ENCODE data around the gene WIPI1.

The WIPI1 gene

DNA sequence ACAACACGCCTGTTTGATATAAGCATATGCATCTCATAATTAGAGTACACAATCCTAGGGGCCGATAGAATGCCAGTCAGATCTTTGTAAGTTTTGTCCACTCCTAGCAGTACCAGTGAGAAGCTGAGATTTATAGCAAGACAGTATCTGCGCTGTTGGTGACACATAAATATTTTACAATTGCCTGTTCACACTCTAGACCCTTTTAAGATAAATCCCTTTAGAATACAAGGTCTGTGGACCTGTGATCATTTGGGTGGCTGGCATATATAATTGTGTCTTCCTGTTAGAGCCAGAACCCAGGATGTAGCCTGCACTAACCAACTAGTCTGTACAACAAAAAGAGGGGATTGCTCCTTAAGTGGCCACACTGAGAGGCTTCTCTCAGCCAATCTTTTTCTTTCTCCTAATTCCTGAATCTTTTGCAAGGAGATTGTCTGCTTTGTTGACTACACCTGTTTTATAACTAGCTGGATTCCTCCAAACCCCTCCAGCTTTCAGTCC, 74.7 kb downstream of the WIPI1 start:
- Histone ChIP-seq H3K79me2 (ENCODE audit: low read length) (no peaks in the 10 kb centered on the region), H3K4me3 (ENCODE audit: low read length) (no peak overlapping the region), H3K36me3 (replicated peaks; ENCODE audit: low read depth, low read length) (no peaks in the 10 kb centered on the region), H3K9me3 (ENCODE audit: insufficient read depth, low read length) (no peaks in the 10 kb centered on the region), H4K20me1 (ENCODE audit: insufficient read depth, low read length) (no peaks in the 10 kb centered on the region), H3K9ac (ENCODE audit: low read length) (no peak overlapping the region), H3K27ac (ENCODE audit: low read length) (no peak overlapping the region), H2AFZ (ENCODE audit: low read depth, low read length) (no peak overlapping the region), H3K27me3 (ENCODE audit: low read depth, low read length) (peaks cover 3% of the 10 kb centered on the region; the same call in 1 of the 2 replicates), H3K4me2 (ENCODE audit: low read length) (no peak overlapping the region), H3K4me1 (ENCODE audit: low read length) (no peaks in the 10 kb centered on the region)
- TF ChIP-seq EZH2phosphoT487 (IDR thresholded peaks at IDR 0.05; ENCODE audit: low read depth), result no peak
- no peak for TF ChIP-seq CTCF (IDR thresholded peaks at IDR 0.05; ENCODE audit: low read depth, low read length)

GRCh38 chr17:68381076-68381900, 76.0 kb downstream of the WIPI1 start:
- TF ChIP-seq EZH2phosphoT487 (IDR thresholded peaks at IDR 0.05; ENCODE audit: low read depth) (no peak), CTCF (IDR thresholded peaks at IDR 0.05; ENCODE audit: low read depth, low read length) (no peak)
- Histone ChIP-seq H3K9me3 (ENCODE audit: insufficient read depth, low read length) (no peaks in the 10 kb centered on the region), H3K79me2 (ENCODE audit: low read length) (no peaks in the 10 kb centered on the region), H3K4me2 (ENCODE audit: low read length) (no peak overlapping the region), H3K4me3 (ENCODE audit: low read length) (no peak overlapping the region), H3K9ac (ENCODE audit: low read length) (no peak overlapping the region), H3K27ac (ENCODE audit: low read length) (no peak overlapping the region), H4K20me1 (ENCODE audit: insufficient read depth, low read length) (no peaks in the 10 kb centered on the region), H2AFZ (ENCODE audit: low read depth, low read length) (no peak overlapping the region), H3K36me3 (replicated peaks; ENCODE audit: low read depth, low read length) (no peaks in the 10 kb centered on the region), H3K4me1 (ENCODE audit: low read length) (no peaks in the 10 kb centered on the region), H3K27me3 (ENCODE audit: low read depth, low read length) (peaks cover 3% of the 10 kb centered on the region; the same call in 1 of the 2 replicates)

- no peak for TF ChIP-seq CTCF (IDR thresholded peaks at IDR 0.05; ENCODE audit: low read depth, low read length)
- no peak for TF ChIP-seq EZH2phosphoT487 (IDR thresholded peaks at IDR 0.05; ENCODE audit: low read depth)
- no peaks in the 10 kb centered on the region for H3K36me3 ChIP-seq (replicated peaks; ENCODE audit: low read depth, low read length)
- H4K20me1 ChIP-seq (ENCODE audit: insufficient read depth, low read length), result no peaks in the 10 kb centered on the region
- H3K4me3 ChIP-seq (ENCODE audit: low read length), result no peak overlapping the region
- no peak overlapping the region for H2AFZ ChIP-seq (ENCODE audit: low read depth, low read length)
- no peaks in the 10 kb centered on the region for H3K4me1 ChIP-seq (ENCODE audit: low read length)
- H3K27me3 ChIP-seq (ENCODE audit: low read depth, low read length), result no peaks in the 10 kb centered on the region; the same call in 1 of the 2 replicates
- H3K9ac ChIP-seq (ENCODE audit: low read length), result no peak overlapping the region
- H3K27ac ChIP-seq (ENCODE audit: low read length), result no peak overlapping the region
- H3K79me2 ChIP-seq (ENCODE audit: low read length), result no peaks in the 10 kb centered on the region
- no peak overlapping the region for H3K4me2 ChIP-seq (ENCODE audit: low read length)
- no peaks in the 10 kb centered on the region for H3K9me3 ChIP-seq (ENCODE audit: insufficient read depth, low read length)
Observed at GRCh38 chr17:68379692-68380677, 77.3 kb downstream of the WIPI1 start.

GRCh38 chr17:68379177-68379510, 78.2 kb downstream of the WIPI1 start:
- Histone ChIP-seq H3K4me1 (ENCODE audit: low read length) (no peaks in the 10 kb centered on the region), H3K36me3 (replicated peaks; ENCODE audit: low read depth, low read length) (no peaks in the 10 kb centered on the region), H3K27ac (ENCODE audit: low read length) (no peak overlapping the region), H4K20me1 (ENCODE audit: insufficient read depth, low read length) (no peaks in the 10 kb centered on the region), H3K4me3 (ENCODE audit: low read length) (no peak overlapping the region), H3K4me2 (ENCODE audit: low read length) (no peak overlapping the region), H3K27me3 (ENCODE audit: low read depth, low read length) (no peaks in the 10 kb centered on the region; the same call in 1 of the 2 replicates), H2AFZ (ENCODE audit: low read depth, low read length) (no peak overlapping the region), H3K9me3 (ENCODE audit: insufficient read depth, low read length) (no peaks in the 10 kb centered on the region), H3K9ac (ENCODE audit: low read length) (no peak overlapping the region), H3K79me2 (ENCODE audit: low read length) (no peaks in the 10 kb centered on the region)
- TF ChIP-seq CTCF (IDR thresholded peaks at IDR 0.05; ENCODE audit: low read depth, low read length) (no peak), EZH2phosphoT487 (IDR thresholded peaks at IDR 0.05; ENCODE audit: low read depth) (no peak)

Measured in OCI-LY3 (cell line).